Colonic mucosa (tissue), 4 donors: ENCODE results near the gene CUL9. TPM values are rescaled to one million over a fixed set of nuclear protein-coding genes. Genes with fewer than 3 reads are reported as not detected.

Source experiments
- DNase-seq: peaks from one replicate; pipeline ENCODE4 v3.0.0-alpha.2; 2020
- H3K27ac ChIP-seq: fragments of 200-600 bp; one replicate; pipeline ENCODE4 v1.8.0; 2021
- H3K27me3 ChIP-seq: fragments of 200-600 bp; one replicate; pipeline ENCODE4 v1.8.0; 2021
- H3K36me3 ChIP-seq: fragments of 200-600 bp; one replicate; pipeline ENCODE4 v1.8.0; 2021
- H3K4me1 ChIP-seq: fragments of 200-600 bp; one replicate; pipeline ENCODE4 v1.8.0; 2021; ENCODE audit warnings: mild to moderate bottlenecking
- H3K4me3 ChIP-seq: fragments of 200-600 bp; one replicate; pipeline ENCODE4 v1.8.0; 2021
- H3K9ac ChIP-seq, 2 donors: one replicate each; pipeline ENCODE4 v1.7.0; 2013; ENCODE audit warnings: control low read depth in 2 of 2, low read depth in 2 of 2, low read length in 2 of 2
- H3K9me3 ChIP-seq: fragments of 200-600 bp; one replicate; pipeline ENCODE4 v1.8.0; 2021
- intact Hi-C: fragments of 100-400 bp; cut with DNase I; formaldehyde crosslinking; loops from one replicate; pipeline ENCODE4 v1.14.1; 2022
- total RNA-seq, 2 donors: library from RNA; stranded (reverse); fragmentation: NEBNext Ultra II Directional in 1 of 2; extraction: Animal tissue kit (Norgen Biotek cat#: 25700) in 1 of 2; gene quantifications; one replicate each; pipeline ENCODE4 v1.2.1, GENCODE V29; 2021
- TF ChIP-seq, protein P1 (sequence below): fragments of 200-600 bp; IDR thresholded peaks from one replicate; pipeline ENCODE4 v1.8.0; 2022; ENCODE audit warnings: antibody characterized with exemption, mild to moderate bottlenecking
- donor health status: healthy.
- donor health status: DM: no; HTN: no; CAD: no.
- donor health status: DM: no; HTN: no; CAD: no.

CUL9 gene
- total RNA-seq, 2 donors from 2014 or later = 23.4 to 36.9 TPM

DNA sequence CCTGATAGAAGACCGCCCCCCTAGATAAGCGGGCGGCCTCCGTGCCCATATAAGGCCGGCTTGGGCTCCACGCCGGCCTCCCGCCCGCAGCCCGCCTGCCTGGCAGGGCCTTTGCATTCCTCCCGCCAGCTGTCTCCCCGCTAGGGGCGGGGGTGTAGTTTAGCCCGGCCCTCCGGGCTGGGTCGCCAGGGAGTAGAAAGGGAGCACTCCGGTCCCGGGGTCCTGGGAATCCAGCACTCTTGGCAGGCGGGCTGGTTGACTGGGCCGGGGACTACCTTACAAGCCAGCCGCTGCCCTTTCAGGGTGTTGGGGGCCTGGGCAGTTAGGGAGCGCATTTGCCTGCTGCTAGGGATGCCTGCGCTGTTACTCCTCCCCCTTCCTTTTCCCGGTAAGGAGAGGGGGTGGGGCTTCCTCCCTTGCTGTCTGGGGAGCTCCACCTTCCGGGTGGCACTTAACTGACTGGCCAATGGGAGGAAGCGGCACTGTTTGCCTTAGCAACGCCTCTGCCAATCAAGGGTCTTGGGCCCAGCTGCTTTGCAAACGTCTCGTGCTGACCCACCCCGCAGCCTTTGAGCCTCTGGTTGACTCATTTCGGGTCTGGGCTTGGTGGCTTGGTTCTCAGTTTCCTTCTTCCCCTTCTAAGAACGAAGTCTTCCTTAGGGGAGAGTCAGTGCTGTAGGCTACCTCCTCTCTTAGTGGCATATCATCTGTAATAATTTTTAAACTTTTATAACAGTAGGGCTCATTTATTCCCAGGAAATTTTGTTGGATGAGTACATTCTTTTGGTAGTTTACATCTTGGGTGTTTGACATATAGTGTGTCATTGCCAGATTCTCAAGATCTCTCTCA is 7.5 kb upstream of the CUL9 start:
- TF ChIP-seq, protein P1, sequence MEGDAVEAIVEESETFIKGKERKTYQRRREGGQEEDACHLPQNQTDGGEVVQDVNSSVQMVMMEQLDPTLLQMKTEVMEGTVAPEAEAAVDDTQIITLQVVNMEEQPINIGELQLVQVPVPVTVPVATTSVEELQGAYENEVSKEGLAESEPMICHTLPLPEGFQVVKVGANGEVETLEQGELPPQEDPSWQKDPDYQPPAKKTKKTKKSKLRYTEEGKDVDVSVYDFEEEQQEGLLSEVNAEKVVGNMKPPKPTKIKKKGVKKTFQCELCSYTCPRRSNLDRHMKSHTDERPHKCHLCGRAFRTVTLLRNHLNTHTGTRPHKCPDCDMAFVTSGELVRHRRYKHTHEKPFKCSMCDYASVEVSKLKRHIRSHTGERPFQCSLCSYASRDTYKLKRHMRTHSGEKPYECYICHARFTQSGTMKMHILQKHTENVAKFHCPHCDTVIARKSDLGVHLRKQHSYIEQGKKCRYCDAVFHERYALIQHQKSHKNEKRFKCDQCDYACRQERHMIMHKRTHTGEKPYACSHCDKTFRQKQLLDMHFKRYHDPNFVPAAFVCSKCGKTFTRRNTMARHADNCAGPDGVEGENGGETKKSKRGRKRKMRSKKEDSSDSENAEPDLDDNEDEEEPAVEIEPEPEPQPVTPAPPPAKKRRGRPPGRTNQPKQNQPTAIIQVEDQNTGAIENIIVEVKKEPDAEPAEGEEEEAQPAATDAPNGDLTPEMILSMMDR = no peak
- Histone ChIP-seq H3K27me3 (no peaks in the 10 kb centered on the region), H3K9ac (peak overlapping the region; percentile 68 to 84), H3K27ac (peak overlapping the region; percentile 86), H3K4me1 (peaks cover 21% of the 10 kb centered on the region), H3K4me3 (peak overlapping the region; percentile 30), H3K9me3 (no peaks in the 10 kb centered on the region), H3K36me3 (peaks cover 15% of the 10 kb centered on the region)
- intact Hi-C loops = no loop called here
- peak; percentile 99 for DNase-seq

GRCh38 chr6:43175676-43176422 is 6.1 kb upstream of the CUL9 start:
- peaks cover 21% of the 10 kb centered on the region for H3K4me1 ChIP-seq
- TF ChIP-seq, protein P1 = no peak
- H3K36me3 ChIP-seq = peaks cover 17% of the 10 kb centered on the region
- no peak overlapping the region for H3K4me3 ChIP-seq
- no peak overlapping the region for H3K27ac ChIP-seq
- H3K9ac ChIP-seq = peak overlapping the region in 1 of 2 donors; percentile 0
- no peaks in the 10 kb centered on the region for H3K9me3 ChIP-seq
- intact Hi-C loops = no loop called here
- no peaks in the 10 kb centered on the region for H3K27me3 ChIP-seq
- no peak for DNase-seq

GRCh38 chr6:43176423-43176786 is 5.6 kb upstream of the CUL9 start:
- no peak overlapping the region for H3K27ac ChIP-seq
- H3K9me3 ChIP-seq = no peaks in the 10 kb centered on the region
- peak overlapping the region in 1 of 2 donors; percentile 0 for H3K9ac ChIP-seq
- peaks cover 17% of the 10 kb centered on the region for H3K36me3 ChIP-seq
- intact Hi-C loops = no loop called here
- peaks cover 21% of the 10 kb centered on the region for H3K4me1 ChIP-seq
- TF ChIP-seq, protein P1 = no peak
- no peak overlapping the region for H3K4me3 ChIP-seq
- H3K27me3 ChIP-seq = no peaks in the 10 kb centered on the region
- no peak for DNase-seq

DNA sequence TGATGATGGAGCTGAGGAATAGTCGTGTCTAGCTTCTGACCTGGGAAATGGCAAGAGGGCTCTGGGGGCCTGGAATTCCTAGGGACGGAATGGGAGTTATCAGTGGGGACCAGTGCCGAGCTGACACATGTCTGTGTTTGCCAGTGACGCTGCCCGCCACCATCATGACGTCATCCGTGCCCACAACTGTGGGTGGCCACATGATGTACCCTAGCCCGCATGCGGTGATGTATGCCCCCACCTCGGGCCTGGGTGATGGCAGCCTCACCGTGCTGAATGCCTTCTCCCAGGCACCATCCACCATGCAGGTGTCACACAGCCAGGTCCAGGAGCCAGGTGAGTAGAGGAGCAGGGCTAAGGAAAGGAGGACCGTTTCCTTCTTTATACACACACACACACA is 3.8 kb upstream of the CUL9 start:
- peaks cover 21% of the 10 kb centered on the region for H3K4me1 ChIP-seq
- no peak for DNase-seq
- peaks cover 17% of the 10 kb centered on the region for H3K36me3 ChIP-seq
- no peaks in the 10 kb centered on the region for H3K9me3 ChIP-seq
- H3K27me3 ChIP-seq = no peaks in the 10 kb centered on the region
- no peak overlapping the region for H3K9ac ChIP-seq
- H3K4me3 ChIP-seq = no peak overlapping the region
- intact Hi-C loops = no loop called here
- TF ChIP-seq, protein P1 = no peak
- H3K27ac ChIP-seq = no peak overlapping the region

DNA sequence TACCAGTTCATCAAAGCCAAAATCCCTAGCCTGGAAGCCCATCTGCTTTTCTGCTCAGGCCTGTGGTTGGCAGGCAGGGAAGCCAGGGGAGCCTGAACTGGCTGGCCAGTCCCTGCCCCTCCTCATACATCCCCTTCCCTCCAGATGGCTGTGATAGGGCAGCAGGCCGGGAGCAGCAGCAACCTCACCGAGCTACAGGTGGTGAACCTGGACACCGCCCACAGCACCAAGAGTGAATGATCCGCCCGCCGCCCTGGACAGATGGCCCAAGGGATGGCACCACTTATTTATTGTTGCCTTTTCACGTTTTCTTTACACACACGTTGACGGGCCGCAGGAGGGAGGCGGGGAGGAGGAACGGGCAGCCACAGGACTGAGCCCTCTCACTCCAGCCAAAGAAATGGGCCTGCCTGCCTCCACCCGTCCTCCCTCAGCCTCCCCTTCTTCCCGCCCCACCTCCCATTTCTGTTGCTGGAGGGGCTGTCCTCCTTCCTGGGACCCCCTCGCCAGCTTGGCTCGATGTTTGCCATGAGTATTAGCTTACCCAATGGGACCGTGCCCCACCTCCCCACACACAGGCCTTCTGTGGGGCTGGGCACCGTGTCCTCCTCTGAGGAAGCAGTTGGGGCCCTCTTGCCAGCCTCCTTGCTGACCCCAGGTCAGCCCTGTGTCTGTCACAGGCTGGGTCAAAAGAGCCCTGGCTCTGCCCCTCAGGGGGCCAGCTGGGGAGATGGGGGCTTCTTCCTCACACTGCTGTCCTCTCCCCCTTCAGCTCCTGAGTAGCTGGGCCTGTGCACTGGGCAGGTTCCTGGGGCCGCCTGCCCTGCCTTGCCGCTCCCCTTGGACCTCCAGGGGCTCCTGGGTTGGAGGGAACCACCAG is 2.8 kb upstream of the CUL9 start:
- Histone ChIP-seq H3K36me3 (peaks cover 17% of the 10 kb centered on the region), H3K4me3 (no peak overlapping the region), H3K27ac (no peak overlapping the region), H3K9me3 (no peaks in the 10 kb centered on the region), H3K4me1 (peaks cover 12% of the 10 kb centered on the region), H3K9ac (no peak overlapping the region), H3K27me3 (no peaks in the 10 kb centered on the region)
- intact Hi-C loops = no loop called here
- DNase-seq = no peak
- TF ChIP-seq, protein P1 = no peak
